Right cardiac atrium (tissue), 5 donors: Measurements from ENCODE around the gene POLD2. TPM values are rescaled to one million over a fixed set of nuclear protein-coding genes. Genes with fewer than 3 reads are reported as not detected.
A peak's percentile ranks its signal among the peaks of the same experiment; 100 is the strongest.

Experiments used
- ATAC-seq, 2 donors: fragments of 200-7000 bp; cut with Tn5 transposase; one replicate each; pipeline versions ENCODE4 v1.8.0 to v1.9.1; 2020; ENCODE audit warnings: moderate library complexity in 2 of 2, mild to moderate bottlenecking in 1 of 2
- DNase-seq, 3 donors: peaks; one replicate each; pipeline ENCODE4 v3.0.0-alpha.2; 2020
- H3K27ac ChIP-seq: one replicate; pipeline ENCODE4 v1.5.1; 2013; ENCODE audit warnings: mild to moderate bottlenecking, low read length, control low read depth, moderate library complexity
- H3K27me3 ChIP-seq: one replicate; pipeline ENCODE4 v1.6.1; 2013; ENCODE audit not compliant: control insufficient read depth, insufficient read depth
- H3K4me1 ChIP-seq: one replicate; pipeline ENCODE4 v1.6.1; 2013; ENCODE audit warnings: low read length; ENCODE audit not compliant: control insufficient read depth, insufficient read depth
- H3K4me3 ChIP-seq: one replicate; pipeline ENCODE4 v1.5.1; 2013; ENCODE audit warnings: low read length, control low read depth
- H3K9me3 ChIP-seq: one replicate; pipeline ENCODE4 v1.6.1; 2013; ENCODE audit warnings: low read length; ENCODE audit not compliant: control insufficient read depth
- WGBS: extraction: QIAGEN DNeasy Blood & Tissue Kit; methylation state at CpG from one replicate; pipeline ENCODE4 v1.1.7; 2013; 5-methylcytosine and 5-hydroxymethylcytosine counted together
- intact Hi-C, 4 donors: fragments of 100-400 bp; cut with DNase I; formaldehyde crosslinking; loops; one replicate each; pipeline versions ENCODE4 v1.11.0 to v1.14.0; 2022 to 2023
- polyA plus RNA-seq: library from polyadenylated mRNA; stranded (reverse); fragments of 200-250 nt; gene quantifications from one replicate; pipeline ENCODE4 v1.2.3, GENCODE V29; 2013
- total RNA-seq, 4 donors: library from RNA; stranded (reverse); fragmentation: NEBNext Ultra II Directional; extraction: Animal tissue kit (Norgen Biotek cat#: 25700); gene quantifications; one replicate each; pipeline ENCODE4 v1.2.1, GENCODE V29; 2021
- donor health status: healthy with polysubstance abuse.
- donor health status: DM: no; HTN: yes; CAD: no.
- donor health status: DM: no; HTN: no; CAD: no.
- donor health status: DM: no; HTN: yes; CAD: no; lungs with severe emphysema.
- donor health status: DM: yes; HTN: yes; CAD: no.

POLD2 gene
- total and polyA plus RNA-seq, 5 donors: 85.8 to 110 (median 98.7) TPM

DNA sequence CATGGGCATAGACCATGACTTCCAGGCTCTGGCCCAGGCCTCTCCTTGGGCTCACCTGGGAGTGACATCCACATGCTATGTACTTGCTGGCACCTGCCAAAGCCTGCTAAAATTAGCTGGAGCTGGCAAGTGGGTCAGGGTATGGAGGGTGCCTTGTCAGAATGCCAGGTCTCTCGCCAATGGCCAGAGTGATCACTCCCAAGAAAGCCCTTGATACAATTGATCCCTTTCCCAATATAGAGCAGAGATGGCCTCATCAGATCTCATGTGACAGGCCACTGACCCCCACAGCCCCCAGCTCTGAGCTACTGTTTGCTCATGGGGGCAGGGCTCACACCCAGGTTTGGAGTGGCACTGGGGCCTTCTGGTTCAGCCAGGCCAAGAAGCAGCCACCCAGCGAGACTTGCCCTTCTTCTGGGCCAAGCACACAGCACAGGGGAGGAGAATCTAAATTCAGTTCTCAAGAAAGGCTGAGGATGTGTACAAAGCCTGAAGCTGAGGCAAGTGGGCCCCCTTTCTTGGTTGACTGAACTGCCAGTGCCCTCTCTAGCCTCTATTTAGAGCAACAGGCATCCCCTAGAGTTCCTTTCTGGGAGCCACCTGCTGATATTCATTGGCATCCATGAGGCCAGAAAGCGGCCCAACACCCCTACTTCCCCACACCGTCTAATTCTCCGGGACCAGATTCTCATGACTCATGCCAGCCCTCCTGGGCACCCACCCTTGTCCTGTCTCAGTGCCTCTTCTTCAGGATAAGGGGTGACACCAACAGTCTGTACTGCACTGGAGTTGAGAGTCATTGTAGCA is 36.7 kb upstream of the POLD2 start:
- no peak overlapping the region for H3K27ac ChIP-seq
- intact Hi-C loops: no loop called here
- DNase-seq (no peak), ATAC-seq (peak in 1 of 2 donors; percentile 15)
- peaks cover 4% of the 10 kb centered on the region for H3K4me1 ChIP-seq
- no peak overlapping the region for H3K4me3 ChIP-seq
- WGBS: 77% methylated on average over 5 of the region's 5 CpGs
- H3K27me3 ChIP-seq: no peaks in the 10 kb centered on the region
- H3K9me3 ChIP-seq: no peaks in the 10 kb centered on the region

DNA sequence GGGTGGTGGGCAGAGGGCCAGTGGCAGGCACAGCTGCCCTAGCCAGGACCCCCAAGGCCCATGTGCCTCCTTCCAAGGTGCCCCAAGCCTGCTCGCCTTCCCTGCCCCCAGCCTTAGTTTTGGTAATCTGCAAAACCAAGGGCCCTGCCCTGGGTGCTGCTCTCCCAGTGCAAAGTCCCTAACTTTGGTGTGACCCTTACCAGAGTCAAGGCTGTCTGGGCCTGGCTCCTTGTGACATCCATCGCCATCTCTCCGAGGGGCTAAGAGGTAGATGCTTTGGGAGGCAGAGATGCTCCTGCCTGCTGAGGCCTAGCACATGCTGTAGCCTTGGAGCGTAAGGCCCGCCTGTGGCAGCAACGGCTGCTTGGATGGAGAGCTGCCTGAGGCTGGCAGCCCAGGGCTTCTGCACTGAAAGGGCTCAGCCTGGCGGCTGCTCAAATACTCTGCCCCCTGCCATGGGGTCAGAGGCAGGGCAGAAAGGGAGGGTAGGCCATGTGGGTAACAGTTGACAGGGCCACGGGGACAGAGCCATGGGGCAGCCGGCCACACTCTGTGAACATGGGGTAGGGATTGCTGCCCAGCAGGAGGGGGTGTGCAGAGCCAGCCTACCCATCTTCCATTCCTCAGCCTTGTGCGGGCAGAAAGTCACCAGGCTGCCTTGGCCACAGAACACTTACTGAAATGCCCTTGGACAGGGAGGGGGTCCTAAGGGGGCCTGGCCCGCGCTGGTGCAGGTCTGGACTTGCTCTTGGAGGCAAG is 35.7 kb upstream of the POLD2 start:
- no peak overlapping the region for H3K4me3 ChIP-seq
- H3K9me3 ChIP-seq: no peaks in the 10 kb centered on the region
- H3K27me3 ChIP-seq: no peaks in the 10 kb centered on the region
- intact Hi-C loops: no loop called here
- DNase-seq (peak in 1 of 3 donors; percentile 25), ATAC-seq (no peak)
- H3K4me1 ChIP-seq: peaks cover 4% of the 10 kb centered on the region
- H3K27ac ChIP-seq: no peak overlapping the region
- WGBS: 91% methylated on average over 12 of the region's 12 CpGs

DNA sequence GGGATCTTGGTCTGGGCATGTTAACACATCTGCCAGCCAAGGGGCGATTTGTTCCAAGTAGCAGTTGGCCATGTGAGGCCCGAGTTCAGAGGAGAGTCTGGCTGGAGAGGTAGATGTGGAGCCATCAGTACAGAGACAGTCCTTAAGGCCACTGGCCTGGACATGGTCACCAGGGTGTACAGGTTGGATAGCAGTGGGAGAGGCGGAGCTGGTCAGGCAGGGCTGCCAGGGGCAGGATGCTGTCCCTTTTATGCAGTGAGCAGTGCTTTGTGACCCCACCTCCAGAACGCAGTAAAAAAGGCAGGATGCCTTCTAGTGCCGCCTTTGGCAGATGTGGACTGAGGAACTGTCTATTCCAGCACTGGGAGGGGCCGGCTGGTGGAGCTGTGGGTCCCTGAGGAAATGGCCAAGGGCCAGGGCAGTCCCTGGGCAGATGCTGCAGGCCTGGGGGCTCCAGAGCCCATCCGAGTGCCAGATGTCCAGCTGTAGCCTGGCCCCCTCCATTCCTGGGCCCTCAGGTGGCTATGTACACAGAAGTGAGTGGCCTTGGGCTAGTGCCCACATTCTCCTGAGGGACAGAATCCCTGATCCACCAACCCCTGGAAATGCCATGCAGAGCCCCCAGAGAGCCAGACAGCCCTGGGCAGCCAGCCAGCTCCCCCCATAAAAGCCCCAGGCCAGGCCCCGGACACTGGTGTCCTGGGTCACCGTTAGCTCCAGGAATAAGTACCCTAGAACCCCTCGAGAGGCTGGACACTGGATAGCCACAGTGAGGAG is 34.9 kb upstream of the POLD2 start:
- H3K4me3 ChIP-seq: no peak overlapping the region
- peaks cover 4% of the 10 kb centered on the region for H3K4me1 ChIP-seq
- ATAC-seq (no peak), DNase-seq (peak in 1 of 3 donors; percentile 29)
- WGBS: 74% methylated on average over 10 of the region's 10 CpGs
- no peak overlapping the region for H3K27ac ChIP-seq
- no peaks in the 10 kb centered on the region for H3K9me3 ChIP-seq
- intact Hi-C loops: no loop called here
- H3K27me3 ChIP-seq: no peaks in the 10 kb centered on the region

DNA sequence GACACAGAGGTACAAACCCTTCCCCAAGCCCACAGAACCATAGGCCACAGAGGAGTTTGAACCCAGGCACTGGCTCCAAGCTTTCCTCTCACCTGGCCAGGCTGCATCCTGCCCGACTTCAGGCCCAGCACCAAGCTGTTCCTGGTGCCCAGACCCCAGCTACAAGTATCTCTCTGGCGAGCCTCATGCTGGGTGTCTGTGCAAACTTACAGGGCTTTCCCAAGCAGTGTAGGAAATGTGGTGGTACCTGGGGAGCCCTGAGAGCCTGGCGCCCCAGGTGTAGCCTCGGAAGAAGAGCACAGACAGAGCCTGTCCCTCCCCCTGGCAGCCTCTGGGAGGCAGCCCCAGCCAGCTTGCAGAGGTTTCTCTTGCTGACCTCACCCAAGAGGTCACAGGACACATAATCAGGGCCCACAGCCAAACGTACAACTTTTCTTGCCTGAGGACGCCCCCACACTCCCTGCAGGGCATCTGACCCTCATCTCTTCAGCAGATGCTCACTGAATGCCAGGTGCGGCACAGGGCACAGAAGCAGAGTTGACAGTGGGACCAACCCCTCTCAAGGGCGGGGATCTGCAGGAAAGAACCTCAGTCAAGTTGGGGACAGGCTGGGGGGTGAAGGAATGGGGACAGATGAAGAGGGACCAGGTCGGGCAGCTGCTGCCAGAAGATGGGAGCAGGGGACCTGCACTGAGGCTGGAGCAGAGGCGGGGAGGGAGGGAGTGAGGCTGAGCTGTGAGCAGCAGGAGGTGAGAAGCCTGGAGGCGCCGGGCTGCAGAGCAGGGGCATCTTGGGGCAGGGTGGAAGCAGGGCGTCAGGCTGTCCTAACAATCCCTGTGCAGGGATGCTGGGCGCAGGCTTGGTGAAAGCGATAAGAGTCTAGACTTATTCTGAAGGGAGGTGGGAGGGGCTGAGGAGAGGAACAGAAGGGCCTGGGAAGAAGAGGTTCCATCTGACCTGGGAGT is 34.0 kb upstream of the POLD2 start:
- Histone ChIP-seq H3K4me1 (peaks cover 4% of the 10 kb centered on the region), H3K4me3 (no peak overlapping the region), H3K27ac (no peak overlapping the region), H3K27me3 (no peaks in the 10 kb centered on the region), H3K9me3 (no peaks in the 10 kb centered on the region)
- 71% methylated on average over 15 of the region's 15 CpGs for WGBS
- ATAC-seq (no peak), DNase-seq (peak in 1 of 3 donors; percentile 33)
- intact Hi-C loops: no loop called here

DNA sequence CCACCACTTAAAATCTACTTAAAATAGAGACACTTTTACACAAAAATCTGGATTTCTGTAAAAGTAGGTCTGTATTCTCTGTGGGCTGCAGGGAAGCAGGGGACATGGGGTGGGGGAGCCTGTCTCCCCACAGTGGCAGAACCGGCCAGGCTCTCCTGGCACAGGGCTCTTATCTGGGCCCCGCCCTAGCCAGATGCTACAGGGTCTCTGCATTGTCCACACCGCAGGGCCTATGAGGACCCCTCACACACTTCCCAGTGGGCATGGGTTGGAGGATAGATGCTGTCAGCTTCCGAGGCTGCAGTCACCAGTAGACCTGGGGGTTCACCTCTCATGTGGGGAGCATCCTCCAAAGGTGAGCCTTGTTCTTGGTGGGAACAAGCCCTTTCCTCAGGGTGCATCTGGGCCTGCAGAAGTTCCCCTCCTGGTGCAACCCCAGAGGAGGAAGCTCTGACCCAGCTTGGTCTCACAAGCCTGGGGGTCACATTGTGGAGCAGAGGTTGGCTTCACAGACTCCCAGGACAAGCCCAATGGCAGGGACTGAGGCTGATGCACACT is 33.2 kb upstream of the POLD2 start:
- no peak overlapping the region for H3K4me3 ChIP-seq
- intact Hi-C loops: no loop called here
- peak in 1 of 3 donors; percentile 28 for DNase-seq
- H3K27ac ChIP-seq: no peak overlapping the region
- WGBS: 80% methylated on average over 4 of the region's 4 CpGs
- no peak for ATAC-seq
- no peaks in the 10 kb centered on the region for H3K9me3 ChIP-seq
- peaks cover 4% of the 10 kb centered on the region for H3K4me1 ChIP-seq
- H3K27me3 ChIP-seq: no peaks in the 10 kb centered on the region

DNA sequence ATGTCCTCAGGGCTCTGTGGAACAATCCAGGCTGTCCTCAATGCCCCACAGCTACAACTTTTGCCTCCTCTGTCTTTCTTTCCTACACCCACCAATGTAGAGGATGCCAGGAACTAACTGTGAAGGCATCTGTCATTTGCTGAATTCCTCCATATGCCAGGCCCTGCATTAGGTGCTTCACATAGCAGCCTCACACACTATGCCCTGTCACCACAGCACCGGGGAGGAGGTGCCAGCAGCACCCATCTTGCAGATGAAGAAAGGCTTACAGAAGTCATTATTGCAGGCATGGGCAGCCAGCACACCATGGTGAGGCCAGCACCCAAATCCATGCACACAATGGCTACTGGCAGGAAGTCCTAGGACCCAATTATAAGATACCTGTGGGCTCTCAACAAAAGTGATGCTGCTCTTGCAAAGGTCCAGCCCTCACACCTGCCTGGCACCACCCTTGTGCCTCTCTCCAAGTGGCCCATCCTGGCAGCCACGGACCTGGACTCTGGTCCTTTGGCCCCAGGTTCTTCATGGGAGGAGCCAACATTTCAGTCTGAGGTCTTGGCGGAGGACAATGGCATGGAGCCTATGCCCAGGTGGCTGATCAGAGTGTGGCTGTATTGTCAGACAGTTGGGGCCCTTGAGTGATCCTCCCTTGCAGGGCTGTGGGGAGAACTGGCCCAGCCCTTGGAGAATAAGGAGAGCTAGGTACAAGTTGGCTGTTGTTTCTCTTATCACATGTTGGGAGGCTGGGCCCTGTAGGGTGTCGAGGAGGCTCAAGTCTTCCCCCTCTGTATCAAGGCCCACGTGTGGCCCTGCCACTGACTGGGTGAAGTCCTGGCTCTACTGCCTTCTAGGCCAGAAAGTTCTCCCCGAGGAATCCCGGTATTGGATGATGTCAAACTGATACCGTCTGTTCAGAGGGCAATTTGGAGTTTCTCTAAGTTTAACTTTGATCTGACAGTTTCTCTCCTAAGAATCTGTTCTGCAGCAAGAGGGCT is 32.1 kb upstream of the POLD2 start:
- WGBS: 77% methylated on average over 8 of the region's 8 CpGs
- no peak overlapping the region for H3K4me3 ChIP-seq
- no peaks in the 10 kb centered on the region for H3K9me3 ChIP-seq
- DNase-seq (no peak), ATAC-seq (no peak)
- H3K4me1 ChIP-seq: peaks cover 4% of the 10 kb centered on the region
- no peak overlapping the region for H3K27ac ChIP-seq
- intact Hi-C loops: no loop called here
- no peaks in the 10 kb centered on the region for H3K27me3 ChIP-seq

DNA sequence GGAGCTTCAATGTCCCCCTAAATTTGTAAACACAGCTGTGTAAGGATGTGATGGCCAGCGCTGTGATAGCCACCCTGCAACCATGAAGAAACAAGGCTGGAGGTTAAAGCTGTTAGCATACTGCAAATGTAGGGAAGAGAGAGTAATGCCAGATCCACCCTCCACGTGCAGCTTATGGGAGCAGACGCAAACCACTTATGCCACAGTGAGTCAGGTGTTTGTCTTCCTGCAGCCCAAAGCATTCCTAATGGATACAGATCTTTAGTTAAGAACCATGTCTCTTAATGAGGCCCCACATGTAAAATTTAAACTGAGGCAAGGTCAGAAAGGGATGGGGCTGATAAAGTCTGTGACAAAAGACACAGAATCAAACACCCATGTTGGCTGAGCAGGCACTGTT is 31.4 kb upstream of the POLD2 start:
- DNase-seq (no peak), ATAC-seq (no peak)
- Histone ChIP-seq H3K4me3 (no peak overlapping the region), H3K9me3 (no peaks in the 10 kb centered on the region), H3K27ac (no peak overlapping the region), H3K27me3 (no peaks in the 10 kb centered on the region), H3K4me1 (no peaks in the 10 kb centered on the region)
- intact Hi-C loops: no loop called here
- WGBS: 78% methylated on average over 3 of the region's 3 CpGs

DNA sequence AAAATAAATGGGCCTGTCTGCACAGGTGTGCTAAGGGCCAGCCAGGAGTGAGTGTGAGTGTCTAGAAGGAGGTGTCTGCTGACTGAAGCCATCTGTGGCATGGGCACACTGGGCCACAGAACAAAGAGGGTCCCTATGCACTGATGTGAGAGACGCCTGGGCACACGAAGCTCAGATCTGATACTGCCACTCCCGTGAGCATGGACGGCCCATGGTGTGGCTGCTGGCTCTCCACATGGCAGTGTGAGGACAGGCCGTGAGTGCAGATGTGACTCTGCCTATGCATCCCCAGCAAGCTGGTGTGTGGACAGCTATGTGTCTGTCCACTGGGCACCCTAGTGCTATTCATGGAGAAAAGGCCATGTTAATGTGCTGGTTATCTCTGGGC is 30.6 kb upstream of the POLD2 start:
- Histone ChIP-seq H3K4me3 (no peak overlapping the region), H3K27me3 (no peaks in the 10 kb centered on the region), H3K27ac (no peak overlapping the region), H3K4me1 (no peaks in the 10 kb centered on the region), H3K9me3 (no peaks in the 10 kb centered on the region)
- DNase-seq: no peak
- intact Hi-C loops: no loop called here
- 76% methylated on average over 5 of the region's 5 CpGs for WGBS
- no peak for ATAC-seq
